Spleen (tissue), 7 donors: ENCODE measurements around the gene AP4E1.

ENCODE experiments used
- POLR2A ChIP-seq, 3 donors: fragments of 450-650 bp; IDR thresholded peaks; one replicate each; pipeline ENCODE4 v1.5.1; 2017; ENCODE audit warnings: antibody characterized with exemption in 3 of 3, mild to moderate bottlenecking in 1 of 3
- POLR2AphosphoS5 ChIP-seq, 3 donors: sonication (generic); formaldehyde crosslinking; IDR thresholded peaks; one replicate each; pipeline ENCODE4 v1.5.1; 2017; ENCODE audit warnings: antibody characterized with exemption in 3 of 3
- TF ChIP-seq, protein P1 (sequence below), 11 experiments: fragments of 200-600 bp in 7 of 11; fragments of 450-650 bp in 4 of 11; sonication (generic) in 4 of 11; IDR thresholded peaks in 8 of 11; conservative IDR thresholded peaks in 3 of 11; 1 replicate in 7 of 11; 2 replicates in 4 of 11; pipeline versions ENCODE4 v1.4.0 to v1.8.0; 2016 to 2021; ENCODE audit warnings: antibody characterized with exemption in 11 of 11, inconsistent platforms in 4 of 11, mild to moderate bottlenecking in 1 of 11
- donor health status: DM: no; HTN: no; CAD: no; lungs with moderate emphysema.
- donor health status: DM: no; HTN: no; CAD: no.
- donor health status: DM: no; HTN: no; CAD: no.

DNA sequence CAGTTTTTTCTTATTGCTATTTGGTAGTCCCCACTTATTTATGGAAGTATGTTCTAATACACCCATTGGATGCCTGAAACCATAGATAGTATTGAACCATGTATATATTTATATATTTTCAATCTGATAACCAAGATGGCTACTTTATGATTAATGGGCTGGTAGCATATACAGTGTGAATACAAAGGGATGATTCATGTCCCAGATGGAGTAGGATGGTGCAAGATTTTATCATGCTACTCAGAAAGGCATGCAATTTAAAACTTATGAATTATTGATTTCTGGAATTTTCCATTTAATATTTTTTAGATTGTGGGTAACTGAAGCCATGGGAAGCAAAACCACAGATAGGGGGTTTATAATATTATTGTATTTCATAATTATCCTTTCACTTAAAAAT lies 35.2 kb downstream of the AP4E1 start:
- TF ChIP-seq POLR2A (IDR thresholded peaks at IDR 0.05): no peak
- TF ChIP-seq, protein P1, sequence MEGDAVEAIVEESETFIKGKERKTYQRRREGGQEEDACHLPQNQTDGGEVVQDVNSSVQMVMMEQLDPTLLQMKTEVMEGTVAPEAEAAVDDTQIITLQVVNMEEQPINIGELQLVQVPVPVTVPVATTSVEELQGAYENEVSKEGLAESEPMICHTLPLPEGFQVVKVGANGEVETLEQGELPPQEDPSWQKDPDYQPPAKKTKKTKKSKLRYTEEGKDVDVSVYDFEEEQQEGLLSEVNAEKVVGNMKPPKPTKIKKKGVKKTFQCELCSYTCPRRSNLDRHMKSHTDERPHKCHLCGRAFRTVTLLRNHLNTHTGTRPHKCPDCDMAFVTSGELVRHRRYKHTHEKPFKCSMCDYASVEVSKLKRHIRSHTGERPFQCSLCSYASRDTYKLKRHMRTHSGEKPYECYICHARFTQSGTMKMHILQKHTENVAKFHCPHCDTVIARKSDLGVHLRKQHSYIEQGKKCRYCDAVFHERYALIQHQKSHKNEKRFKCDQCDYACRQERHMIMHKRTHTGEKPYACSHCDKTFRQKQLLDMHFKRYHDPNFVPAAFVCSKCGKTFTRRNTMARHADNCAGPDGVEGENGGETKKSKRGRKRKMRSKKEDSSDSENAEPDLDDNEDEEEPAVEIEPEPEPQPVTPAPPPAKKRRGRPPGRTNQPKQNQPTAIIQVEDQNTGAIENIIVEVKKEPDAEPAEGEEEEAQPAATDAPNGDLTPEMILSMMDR (IDR thresholded peaks at IDR 0.05 in 8 of 11, conservative IDR thresholded peaks at IDR 0.05 in 3 of 11): no peak
- TF ChIP-seq POLR2AphosphoS5 (IDR thresholded peaks at IDR 0.05): no peak
